ENCODE results near the gene HCK. TPM values are rescaled to one million over a fixed set of nuclear protein-coding genes. Genes with fewer than 3 reads are reported as not detected.

HCK gene
- polyA plus RNA-seq, 1 of the 3 experiments (the other 2 are of a cell fraction): not detected

GRCh38 chr20:32018269-32019155 is 33.5 kb upstream of the HCK start:
- Histone ChIP-seq H3K9me2 (no peaks in the 10 kb centered on the region), H3K9ac (no peak overlapping the region), H3K27ac (ENCODE audit: low read depth in 2 of 2, low read length in 1 of 2) (no peak overlapping the region), H3K4me1 (ENCODE audit: control insufficient read depth in 1 of 2, insufficient read depth in 2 of 2, low read depth in 1 of 2, low read length in 1 of 2) (peaks cover 0 to 13% of the 10 kb centered on the region in 2 experiments; a peak in 1 of 4 replicates), H3K27me3 (ENCODE audit: insufficient read depth) (peaks cover 61% of the 10 kb centered on the region), H3K4me2 (peak overlapping the region; percentile 47; the same call in 1 of the 2 replicates), H3K79me2 (ENCODE audit: insufficient read depth) (no peaks in the 10 kb centered on the region), H3K9me3 (no peaks in the 10 kb centered on the region), H3K36me3 (replicated peaks in 1 of 2; ENCODE audit: control insufficient read depth in 1 of 2, insufficient read depth in 2 of 2, low read length in 1 of 2) (no peaks in the 10 kb centered on the region), H3F3A (replicated peaks; ENCODE audit: insufficient read depth) (peaks cover 8% of the 10 kb centered on the region), H3K4me3 (ENCODE audit: low read depth in 2 of 2, low read length in 1 of 2) (peak overlapping the region; percentile 46 to 54), H2AFZ (ENCODE audit: low read depth) (peak overlapping the region; percentile 35; the same call in 1 of the 2 replicates), H4K20me1 (ENCODE audit: insufficient read depth) (no peaks in the 10 kb centered on the region)
- POLR2A ChIA-PET: interaction anchor here (1.2 kb wide), 1 partner anchor 10 kb away, joined by 3 read pairs; no protein-coding TSS in a partner anchor
- CTCF ChIA-PET: interaction anchor here (0.7 to 5.0 kb wide), 12 partner anchors 12 to 195 kb away, joined by 3 to 74 read pairs (median 5); no protein-coding TSS in a partner anchor
- DNase-seq: peak; percentile 96
- 1% methylated on average over 23 of the region's 67 CpGs for WGBS (ENCODE audit: low lambda C conversion rate)
- TF ChIP-seq, protein P1, sequence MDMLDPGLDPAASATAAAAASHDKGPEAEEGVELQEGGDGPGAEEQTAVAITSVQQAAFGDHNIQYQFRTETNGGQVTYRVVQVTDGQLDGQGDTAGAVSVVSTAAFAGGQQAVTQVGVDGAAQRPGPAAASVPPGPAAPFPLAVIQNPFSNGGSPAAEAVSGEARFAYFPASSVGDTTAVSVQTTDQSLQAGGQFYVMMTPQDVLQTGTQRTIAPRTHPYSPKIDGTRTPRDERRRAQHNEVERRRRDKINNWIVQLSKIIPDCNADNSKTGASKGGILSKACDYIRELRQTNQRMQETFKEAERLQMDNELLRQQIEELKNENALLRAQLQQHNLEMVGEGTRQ (IDR thresholded peaks at IDR 0.05; ENCODE audit: borderline replicate concordance, low read depth, low read length): no peak
- peak; percentile 36; the same call in 1 of the 2 replicates for TF ChIP-seq MXI1 (IDR thresholded peaks at IDR 0.05; ENCODE audit: low read depth, low read length)

- H4K20me1 ChIP-seq (ENCODE audit: insufficient read depth): no peaks in the 10 kb centered on the region
- DNase-seq: peak; percentile 84
- H2AFZ ChIP-seq (ENCODE audit: low read depth): no peak overlapping the region
- H3K27me3 ChIP-seq (ENCODE audit: insufficient read depth): peaks cover 65% of the 10 kb centered on the region
- no peaks in the 10 kb centered on the region for H3K9me2 ChIP-seq
- no peaks in the 10 kb centered on the region for H3K36me3 ChIP-seq (replicated peaks in 1 of 2; ENCODE audit: control insufficient read depth in 1 of 2, insufficient read depth in 2 of 2, low read length in 1 of 2)
- ChIA-PET POLR2A (interaction anchor here (1.9 kb wide), 1 partner anchor 10 kb away, joined by 5 read pairs; no protein-coding TSS in a partner anchor), CTCF (interaction anchor here (0.6 to 5.0 kb wide), 10 partner anchors 11 to 195 kb away, joined by 3 to 74 read pairs (median 4); no protein-coding TSS in a partner anchor)
- no peak overlapping the region for H3K27ac ChIP-seq (ENCODE audit: low read depth in 2 of 2, low read length in 1 of 2)
- H3F3A ChIP-seq (replicated peaks; ENCODE audit: insufficient read depth): peaks cover 8% of the 10 kb centered on the region
- WGBS (ENCODE audit: low lambda C conversion rate): 0% methylated on average over 5 of the region's 42 CpGs
- no peak overlapping the region for H3K4me2 ChIP-seq
- H3K9ac ChIP-seq: no peak overlapping the region
- H3K4me3 ChIP-seq (ENCODE audit: low read depth in 2 of 2, low read length in 1 of 2): peak overlapping the region in 1 of 2 experiments; percentile 46; a peak in 1 of 4 replicates
- no peaks in the 10 kb centered on the region for H3K9me3 ChIP-seq
- peaks cover 0 to 13% of the 10 kb centered on the region in 2 experiments; a peak in 1 of 4 replicates for H3K4me1 ChIP-seq (ENCODE audit: control insufficient read depth in 1 of 2, insufficient read depth in 2 of 2, low read depth in 1 of 2, low read length in 1 of 2)
- H3K79me2 ChIP-seq (ENCODE audit: insufficient read depth): no peaks in the 10 kb centered on the region
- TF ChIP-seq FOSL2 (IDR thresholded peaks at IDR 0.05; ENCODE audit: borderline replicate concordance, low read depth) (no peak), RCOR1 (IDR thresholded peaks at IDR 0.05; ENCODE audit: low read length) (no peak), JUND (IDR thresholded peaks at IDR 0.05) (no peak), NFIC (IDR thresholded peaks at IDR 0.05; ENCODE audit: borderline replicate concordance) (no peak), RXRA (IDR thresholded peaks at IDR 0.05; ENCODE audit: borderline replicate concordance, low read depth) (no peak), GATA2 (CRISPR knock-in tag; IDR thresholded peaks at IDR 0.05) (no peak), TEAD4 (IDR thresholded peaks at IDR 0.05; ENCODE audit: borderline replicate concordance, insufficient read depth) (no peak), MXI1 (IDR thresholded peaks at IDR 0.05; ENCODE audit: low read depth, low read length) (no peak), RFX5 (IDR thresholded peaks at IDR 0.05; ENCODE audit: low read length) (no peak), RAD21 (IDR thresholded peaks at IDR 0.05; ENCODE audit: low read length) (no peak), POLR2AphosphoS5 (IDR thresholded peaks at IDR 0.05; ENCODE audit: low read depth, low read length) (no peak), MEF2A (IDR thresholded peaks at IDR 0.05; ENCODE audit: borderline replicate concordance, low read depth) (no peak)
- TF ChIP-seq, protein P2, sequence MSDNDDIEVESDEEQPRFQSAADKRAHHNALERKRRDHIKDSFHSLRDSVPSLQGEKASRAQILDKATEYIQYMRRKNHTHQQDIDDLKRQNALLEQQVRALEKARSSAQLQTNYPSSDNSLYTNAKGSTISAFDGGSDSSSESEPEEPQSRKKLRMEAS (IDR thresholded peaks at IDR 0.05; ENCODE audit: low read depth): no peak
- TF ChIP-seq, protein P3, sequence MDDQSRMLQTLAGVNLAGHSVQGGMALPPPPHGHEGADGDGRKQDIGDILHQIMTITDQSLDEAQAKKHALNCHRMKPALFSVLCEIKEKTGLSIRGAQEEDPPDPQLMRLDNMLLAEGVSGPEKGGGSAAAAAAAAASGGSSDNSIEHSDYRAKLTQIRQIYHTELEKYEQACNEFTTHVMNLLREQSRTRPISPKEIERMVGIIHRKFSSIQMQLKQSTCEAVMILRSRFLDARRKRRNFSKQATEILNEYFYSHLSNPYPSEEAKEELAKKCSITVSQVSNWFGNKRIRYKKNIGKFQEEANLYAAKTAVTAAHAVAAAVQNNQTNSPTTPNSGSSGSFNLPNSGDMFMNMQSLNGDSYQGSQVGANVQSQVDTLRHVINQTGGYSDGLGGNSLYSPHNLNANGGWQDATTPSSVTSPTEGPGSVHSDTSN (IDR thresholded peaks at IDR 0.05): no peak
- TF ChIP-seq, protein P4, sequence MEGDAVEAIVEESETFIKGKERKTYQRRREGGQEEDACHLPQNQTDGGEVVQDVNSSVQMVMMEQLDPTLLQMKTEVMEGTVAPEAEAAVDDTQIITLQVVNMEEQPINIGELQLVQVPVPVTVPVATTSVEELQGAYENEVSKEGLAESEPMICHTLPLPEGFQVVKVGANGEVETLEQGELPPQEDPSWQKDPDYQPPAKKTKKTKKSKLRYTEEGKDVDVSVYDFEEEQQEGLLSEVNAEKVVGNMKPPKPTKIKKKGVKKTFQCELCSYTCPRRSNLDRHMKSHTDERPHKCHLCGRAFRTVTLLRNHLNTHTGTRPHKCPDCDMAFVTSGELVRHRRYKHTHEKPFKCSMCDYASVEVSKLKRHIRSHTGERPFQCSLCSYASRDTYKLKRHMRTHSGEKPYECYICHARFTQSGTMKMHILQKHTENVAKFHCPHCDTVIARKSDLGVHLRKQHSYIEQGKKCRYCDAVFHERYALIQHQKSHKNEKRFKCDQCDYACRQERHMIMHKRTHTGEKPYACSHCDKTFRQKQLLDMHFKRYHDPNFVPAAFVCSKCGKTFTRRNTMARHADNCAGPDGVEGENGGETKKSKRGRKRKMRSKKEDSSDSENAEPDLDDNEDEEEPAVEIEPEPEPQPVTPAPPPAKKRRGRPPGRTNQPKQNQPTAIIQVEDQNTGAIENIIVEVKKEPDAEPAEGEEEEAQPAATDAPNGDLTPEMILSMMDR (IDR thresholded peaks at IDR 0.05): no peak
- TF ChIP-seq, protein P5, sequence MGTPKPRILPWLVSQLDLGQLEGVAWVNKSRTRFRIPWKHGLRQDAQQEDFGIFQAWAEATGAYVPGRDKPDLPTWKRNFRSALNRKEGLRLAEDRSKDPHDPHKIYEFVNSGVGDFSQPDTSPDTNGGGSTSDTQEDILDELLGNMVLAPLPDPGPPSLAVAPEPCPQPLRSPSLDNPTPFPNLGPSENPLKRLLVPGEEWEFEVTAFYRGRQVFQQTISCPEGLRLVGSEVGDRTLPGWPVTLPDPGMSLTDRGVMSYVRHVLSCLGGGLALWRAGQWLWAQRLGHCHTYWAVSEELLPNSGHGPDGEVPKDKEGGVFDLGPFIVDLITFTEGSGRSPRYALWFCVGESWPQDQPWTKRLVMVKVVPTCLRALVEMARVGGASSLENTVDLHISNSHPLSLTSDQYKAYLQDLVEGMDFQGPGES (IDR thresholded peaks at IDR 0.05; ENCODE audit: low read depth, low read length): no peak
Measured at GRCh38 chr20:32019156-32019510, 32.9 kb upstream of the HCK start.

Measured in SK-N-SH (cell line).